ENCODE results near the gene PCNT. TPM values are rescaled to one million over a fixed set of nuclear protein-coding genes. Genes with fewer than 3 reads are reported as not detected.

PCNT gene
- total RNA-seq, 2 experiments from 2014 or later: 46.2 to 46.6 TPM

DNA sequence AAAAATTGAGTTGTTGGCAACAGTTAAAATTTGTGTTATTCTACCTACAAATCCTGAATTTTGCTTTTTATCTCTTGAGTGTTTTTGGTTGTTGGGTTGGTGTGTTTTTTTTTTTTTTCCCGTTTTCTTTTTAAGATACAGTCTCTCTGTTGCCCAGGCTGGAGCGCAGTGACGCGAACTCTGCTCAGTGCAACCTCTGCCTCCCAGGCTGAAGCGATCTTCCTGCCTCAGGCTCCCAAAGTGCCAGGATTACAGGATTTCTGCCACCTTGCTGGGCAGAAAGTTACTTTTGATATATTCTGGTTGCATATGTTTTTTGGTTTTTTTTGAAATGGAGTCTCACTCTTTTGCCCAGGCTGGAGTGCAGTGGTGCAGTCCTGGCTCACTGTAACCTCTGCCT, 4.2 kb downstream of the PCNT start:
- Mint-ChIP-seq H3K4me3 (no peak overlapping the region), H3K4me1 (ENCODE audit: low read depth) (peaks cover 14% of the 10 kb centered on the region)
- POLR2A ChIA-PET: no interaction called here

DNA sequence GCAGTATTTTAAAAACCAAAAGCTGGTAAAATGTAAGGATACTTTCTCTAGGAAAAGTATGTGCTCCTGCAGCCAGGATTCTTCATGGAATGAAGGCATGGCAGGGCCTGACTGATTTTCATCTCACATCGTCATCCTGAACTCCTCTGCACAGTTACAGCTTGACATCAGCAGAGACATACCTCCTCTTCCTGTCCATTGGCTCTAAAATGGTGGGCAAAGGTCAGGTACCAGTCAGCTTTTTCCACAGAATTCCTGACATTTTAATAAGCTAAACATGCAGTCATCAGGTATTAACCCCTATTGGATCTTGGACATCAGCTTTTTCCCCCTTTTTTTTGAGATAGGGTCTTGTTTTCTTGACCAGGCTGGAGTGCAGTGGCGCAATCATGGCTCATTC, 5.8 kb downstream of the PCNT start:
- Mint-ChIP-seq H3K27me3 (no peaks in the 10 kb centered on the region), H3K36me3 (ENCODE audit: low read depth) (peaks cover 24% of the 10 kb centered on the region), H3K9me3 (no peaks in the 10 kb centered on the region), H3K27ac (no peak overlapping the region), H3K4me3 (no peak overlapping the region), H3K4me1 (ENCODE audit: low read depth) (peaks cover 14% of the 10 kb centered on the region)
- POLR2A ChIA-PET: interaction anchor here (0.9 kb wide), 1 partner anchor 176 kb away, joined by 3 read pairs; no protein-coding TSS in a partner anchor
- TF ChIP-seq, protein P1, sequence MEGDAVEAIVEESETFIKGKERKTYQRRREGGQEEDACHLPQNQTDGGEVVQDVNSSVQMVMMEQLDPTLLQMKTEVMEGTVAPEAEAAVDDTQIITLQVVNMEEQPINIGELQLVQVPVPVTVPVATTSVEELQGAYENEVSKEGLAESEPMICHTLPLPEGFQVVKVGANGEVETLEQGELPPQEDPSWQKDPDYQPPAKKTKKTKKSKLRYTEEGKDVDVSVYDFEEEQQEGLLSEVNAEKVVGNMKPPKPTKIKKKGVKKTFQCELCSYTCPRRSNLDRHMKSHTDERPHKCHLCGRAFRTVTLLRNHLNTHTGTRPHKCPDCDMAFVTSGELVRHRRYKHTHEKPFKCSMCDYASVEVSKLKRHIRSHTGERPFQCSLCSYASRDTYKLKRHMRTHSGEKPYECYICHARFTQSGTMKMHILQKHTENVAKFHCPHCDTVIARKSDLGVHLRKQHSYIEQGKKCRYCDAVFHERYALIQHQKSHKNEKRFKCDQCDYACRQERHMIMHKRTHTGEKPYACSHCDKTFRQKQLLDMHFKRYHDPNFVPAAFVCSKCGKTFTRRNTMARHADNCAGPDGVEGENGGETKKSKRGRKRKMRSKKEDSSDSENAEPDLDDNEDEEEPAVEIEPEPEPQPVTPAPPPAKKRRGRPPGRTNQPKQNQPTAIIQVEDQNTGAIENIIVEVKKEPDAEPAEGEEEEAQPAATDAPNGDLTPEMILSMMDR (IDR thresholded peaks at IDR 0.05): no peak
- CTCF ChIA-PET: no interaction called here
- intact Hi-C loops (cut with micrococcal nuclease): no loop called here
- DNase-seq: no peak
- ATAC-seq: no peak

More for the DNA sequence above, 4.2 kb downstream of the PCNT start:
- TF ChIP-seq, protein P1 (IDR thresholded peaks at IDR 0.05): no peak
- CTCF ChIA-PET: no interaction called here
- ATAC-seq (no peak), DNase-seq (no peak)
- no peak overlapping the region for H3K27ac Mint-ChIP-seq
- H3K27me3 Mint-ChIP-seq: no peaks in the 10 kb centered on the region
- intact Hi-C loops (cut with micrococcal nuclease): no loop called here
- H3K9me3 Mint-ChIP-seq: no peaks in the 10 kb centered on the region
- H3K36me3 Mint-ChIP-seq (ENCODE audit: low read depth): peaks cover 24% of the 10 kb centered on the region

DNA sequence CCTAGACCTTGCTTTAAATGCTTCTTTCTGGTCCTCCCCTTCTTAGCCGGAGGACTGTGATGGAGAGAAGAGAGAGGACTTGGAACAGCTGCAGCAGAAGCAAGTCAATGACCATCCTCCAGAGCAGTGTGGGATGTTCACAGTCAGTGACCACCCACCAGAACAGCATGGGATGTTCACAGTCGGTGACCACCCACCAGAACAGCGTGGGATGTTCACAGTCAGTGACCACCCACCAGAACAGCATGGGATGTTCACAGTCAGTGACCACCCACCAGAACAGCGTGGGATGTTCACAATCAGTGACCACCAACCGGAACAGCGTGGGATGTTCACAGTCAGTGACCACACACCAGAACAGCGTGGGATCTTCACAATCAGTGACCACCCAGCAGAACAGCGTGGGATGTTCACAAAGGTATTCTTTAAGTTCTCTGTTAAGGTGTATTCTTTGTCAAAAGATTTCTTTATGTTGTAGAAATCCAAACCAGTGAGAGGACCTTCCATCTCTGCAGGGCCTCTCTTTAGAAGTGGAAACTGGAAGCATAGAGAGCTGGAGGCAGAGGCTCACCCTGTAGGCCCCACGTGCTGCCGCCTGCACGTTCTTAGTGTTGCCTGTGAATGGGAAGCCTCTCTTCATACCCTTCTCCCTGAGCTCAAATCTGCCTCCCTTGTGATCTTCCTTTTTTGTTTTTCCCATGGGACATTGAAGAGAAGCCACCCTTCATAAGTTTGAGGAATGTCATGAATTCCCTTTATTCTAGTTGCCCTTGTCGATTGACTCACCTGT, 10.6 kb downstream of the PCNT start:
- Mint-ChIP-seq H3K4me1 (ENCODE audit: low read depth) (no peaks in the 10 kb centered on the region), H3K9me3 (no peaks in the 10 kb centered on the region), H3K27ac (no peak overlapping the region), H3K36me3 (ENCODE audit: low read depth) (peaks cover 28% of the 10 kb centered on the region), H3K4me3 (no peak overlapping the region), H3K27me3 (no peaks in the 10 kb centered on the region)
- TF ChIP-seq, protein P1 (IDR thresholded peaks at IDR 0.05): no peak
- no peak for DNase-seq
- ATAC-seq: no peak
- POLR2A ChIA-PET: interaction anchor here (0.9 kb wide), 1 partner anchor 9 kb away, joined by 3 read pairs; a partner anchor contains a TSS
- CTCF ChIA-PET: no interaction called here
- intact Hi-C loops (cut with micrococcal nuclease): no loop called here

DNA sequence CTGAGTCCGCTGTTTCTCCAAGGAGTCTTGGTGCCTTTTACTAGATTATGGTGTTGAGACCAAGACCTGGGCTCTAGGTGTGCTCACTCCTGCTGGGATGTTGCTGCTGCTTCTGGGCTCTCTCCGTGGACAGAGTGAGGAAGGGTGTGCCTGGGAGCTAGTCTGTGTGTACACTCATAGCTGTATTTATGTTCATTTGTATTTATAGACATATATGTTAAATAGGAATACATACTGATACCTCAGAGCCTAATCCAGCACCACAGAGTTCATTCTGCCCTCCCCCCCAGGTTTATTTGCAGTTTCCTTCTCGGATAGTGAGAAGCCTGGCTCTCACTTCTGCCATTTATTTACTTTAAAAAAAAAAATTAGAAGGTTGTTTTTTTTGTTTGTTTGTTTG, 12.6 kb downstream of the PCNT start:
- H3K27ac Mint-ChIP-seq: no peak overlapping the region
- peaks cover 2% of the 10 kb centered on the region for H3K4me1 Mint-ChIP-seq (ENCODE audit: low read depth)
- TF ChIP-seq, protein P1 (IDR thresholded peaks at IDR 0.05): no peak
- ChIA-PET CTCF (no interaction called here), POLR2A (no interaction called here)
- H3K9me3 Mint-ChIP-seq: no peaks in the 10 kb centered on the region
- no peaks in the 10 kb centered on the region for H3K27me3 Mint-ChIP-seq
- no peak for ATAC-seq
- H3K36me3 Mint-ChIP-seq (ENCODE audit: low read depth): peaks cover 37% of the 10 kb centered on the region
- H3K4me3 Mint-ChIP-seq: no peak overlapping the region
- no peak for DNase-seq
- intact Hi-C loops (cut with micrococcal nuclease): no loop called here

DNA sequence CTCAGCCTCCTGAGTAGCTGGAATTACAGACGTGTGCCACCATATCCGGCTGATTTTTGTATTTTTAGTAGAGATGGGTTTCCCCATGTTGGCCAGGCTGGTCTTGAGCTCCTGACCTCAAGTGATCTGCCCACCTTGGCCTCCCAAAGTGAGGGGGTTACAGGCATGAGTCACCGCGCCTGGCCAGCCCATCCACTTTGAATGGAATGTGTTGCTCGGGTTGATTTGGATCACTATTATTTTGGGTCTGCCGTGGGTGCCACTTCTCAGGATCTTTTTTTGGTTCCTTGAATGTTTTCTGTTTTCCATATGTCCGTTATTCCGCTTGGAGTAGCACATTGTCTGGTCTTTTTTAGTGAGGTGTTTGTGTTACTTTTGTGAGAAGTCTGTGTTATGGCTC, 17.0 kb downstream of the PCNT start:
- DNase-seq: no peak
- ChIA-PET CTCF (no interaction called here), POLR2A (no interaction called here)
- ATAC-seq: no peak
- TF ChIP-seq, protein P1 (IDR thresholded peaks at IDR 0.05): no peak
- no peak overlapping the region for H3K4me3 Mint-ChIP-seq
- intact Hi-C loops (cut with micrococcal nuclease): no loop called here
- H3K4me1 Mint-ChIP-seq (ENCODE audit: low read depth): peaks cover 2% of the 10 kb centered on the region
- H3K36me3 Mint-ChIP-seq (ENCODE audit: low read depth): peaks cover 45% of the 10 kb centered on the region
- no peaks in the 10 kb centered on the region for H3K9me3 Mint-ChIP-seq
- no peaks in the 10 kb centered on the region for H3K27me3 Mint-ChIP-seq
- H3K27ac Mint-ChIP-seq: no peak overlapping the region
